Prostate gland (tissue), 2 donors: Measurements from ENCODE around the gene BLOC1S3. TPM values are rescaled to one million over a fixed set of nuclear protein-coding genes. Genes with fewer than 3 reads are reported as not detected.

Experiments
- DNase-seq: peaks from one replicate; pipeline ENCODE4 v3.0.0-alpha.2; 2019; ENCODE audit warnings: low spot score
- H3K27ac ChIP-seq, 2 donors: fragments of 200-600 bp; sonication (generic); 2 replicates each; pipeline ENCODE4 v1.5.1; 2017 to 2019
- H3K27me3 ChIP-seq: fragments of 200-600 bp; sonication (generic); replicated peaks from 2 replicates; pipeline ENCODE4 v1.5.1; 2019; ENCODE audit not compliant: insufficient read depth
- H3K36me3 ChIP-seq, 2 donors: fragments of 200-600 bp; sonication (generic); 1 replicate in 1 of 2; 2 replicates in 1 of 2; pipeline versions ENCODE4 v1.5.1 to v1.8.1; 2017 to 2019
- H3K4me1 ChIP-seq: fragments of 200-600 bp; sonication (generic); replicated peaks from 2 replicates; pipeline ENCODE4 v1.5.1; 2019
- H3K4me3 ChIP-seq, 2 donors: fragments of 200-600 bp; sonication (generic); 2 replicates each; pipeline ENCODE4 v1.5.1; 2017 to 2019
- H3K9me3 ChIP-seq: fragments of 200-600 bp; sonication (generic); 2 replicates; pipeline ENCODE4 v1.5.1; 2017
- POLR2A ChIP-seq: fragments of 450-650 bp; IDR thresholded peaks from one replicate; pipeline ENCODE4 v1.6.1; 2016; ENCODE audit warnings: antibody characterized with exemption, mild to moderate bottlenecking
- POLR2AphosphoS5 ChIP-seq: sonication (generic); formaldehyde crosslinking; IDR thresholded peaks from one replicate; pipeline ENCODE4 v1.6.1; 2017; ENCODE audit warnings: antibody characterized with exemption
- WGBS: methylation state at CpG from one replicate; pipeline ENCODE4 v1.1.5; 2018; 5-methylcytosine and 5-hydroxymethylcytosine counted together
- intact Hi-C: fragments of 100-400 bp; cut with DNase I; formaldehyde crosslinking; loops from one replicate; pipeline ENCODE4 v1.14.2; 2022
- total RNA-seq, 2 donors: library from RNA; depleted of rRNA; stranded (reverse); fragments of >200 nt; gene quantifications; one replicate each; pipeline ENCODE4 v1.1.0, GENCODE V29; 2016
- TF ChIP-seq, protein P1 (sequence below), 4 experiments: fragments of 200-600 bp in 2 of 4; fragments of 450-650 bp in 2 of 4; sonication (generic) in 2 of 4; IDR thresholded peaks; 1 replicate in 3 of 4; 2 replicates in 1 of 4; pipeline ENCODE4 v1.5.1; 2016 to 2019; ENCODE audit warnings: antibody characterized with exemption in 4 of 4, mild to moderate bottlenecking in 2 of 4, moderate library complexity in 2 of 4

Gene BLOC1S3
- total RNA-seq, 2 donors from 2014 or later, result 21.4 to 30.4 TPM

DNA sequence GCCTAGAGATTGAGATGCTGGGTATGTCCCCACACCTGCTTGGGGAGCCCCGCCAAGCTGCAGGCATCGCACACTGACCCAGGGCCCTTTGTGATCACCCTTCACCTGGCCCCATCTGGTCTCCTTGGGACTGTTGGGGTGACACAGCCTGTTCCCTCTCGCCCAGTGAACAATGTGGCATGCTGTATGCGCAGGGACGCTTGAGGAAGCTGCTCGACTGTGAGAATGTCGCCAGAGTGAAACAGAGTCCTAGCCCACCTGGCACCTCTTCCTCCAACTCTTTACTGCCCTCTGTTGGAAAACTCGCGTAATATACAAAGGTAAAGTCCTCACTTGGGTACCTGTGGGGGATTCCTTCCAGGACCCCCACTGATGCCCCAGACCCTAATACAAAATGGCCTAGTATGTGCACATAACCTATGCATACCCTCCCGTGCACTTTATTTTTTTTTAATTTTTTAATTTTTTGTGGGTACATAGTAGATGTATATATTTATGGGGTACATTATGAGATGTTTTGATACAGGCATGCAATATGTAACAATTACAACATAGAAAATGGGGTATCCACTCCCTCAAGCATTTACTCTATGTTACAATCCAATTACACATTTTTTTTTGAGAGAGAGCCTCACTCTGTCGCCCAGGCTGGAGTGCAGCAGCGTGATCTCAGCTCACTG, 9.0 kb downstream of the BLOC1S3 start:
- no peaks in the 10 kb centered on the region for H3K36me3 ChIP-seq
- TF ChIP-seq, protein P1, sequence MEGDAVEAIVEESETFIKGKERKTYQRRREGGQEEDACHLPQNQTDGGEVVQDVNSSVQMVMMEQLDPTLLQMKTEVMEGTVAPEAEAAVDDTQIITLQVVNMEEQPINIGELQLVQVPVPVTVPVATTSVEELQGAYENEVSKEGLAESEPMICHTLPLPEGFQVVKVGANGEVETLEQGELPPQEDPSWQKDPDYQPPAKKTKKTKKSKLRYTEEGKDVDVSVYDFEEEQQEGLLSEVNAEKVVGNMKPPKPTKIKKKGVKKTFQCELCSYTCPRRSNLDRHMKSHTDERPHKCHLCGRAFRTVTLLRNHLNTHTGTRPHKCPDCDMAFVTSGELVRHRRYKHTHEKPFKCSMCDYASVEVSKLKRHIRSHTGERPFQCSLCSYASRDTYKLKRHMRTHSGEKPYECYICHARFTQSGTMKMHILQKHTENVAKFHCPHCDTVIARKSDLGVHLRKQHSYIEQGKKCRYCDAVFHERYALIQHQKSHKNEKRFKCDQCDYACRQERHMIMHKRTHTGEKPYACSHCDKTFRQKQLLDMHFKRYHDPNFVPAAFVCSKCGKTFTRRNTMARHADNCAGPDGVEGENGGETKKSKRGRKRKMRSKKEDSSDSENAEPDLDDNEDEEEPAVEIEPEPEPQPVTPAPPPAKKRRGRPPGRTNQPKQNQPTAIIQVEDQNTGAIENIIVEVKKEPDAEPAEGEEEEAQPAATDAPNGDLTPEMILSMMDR (IDR thresholded peaks at IDR 0.05), result peak in 3 of 4 experiments; percentile 37 to 49 (median 38)
- no peak for TF ChIP-seq POLR2AphosphoS5
- H3K4me3 ChIP-seq, result no peak overlapping the region
- no peak for DNase-seq
- H3K27ac ChIP-seq, result no peak overlapping the region
- H3K27me3 ChIP-seq, result no peaks in the 10 kb centered on the region
- intact Hi-C loops, result no loop called here
- WGBS, result 41% methylated on average over 12 of the region's 12 CpGs
- H3K4me1 ChIP-seq, result no peaks in the 10 kb centered on the region
- H3K9me3 ChIP-seq, result no peaks in the 10 kb centered on the region

DNA sequence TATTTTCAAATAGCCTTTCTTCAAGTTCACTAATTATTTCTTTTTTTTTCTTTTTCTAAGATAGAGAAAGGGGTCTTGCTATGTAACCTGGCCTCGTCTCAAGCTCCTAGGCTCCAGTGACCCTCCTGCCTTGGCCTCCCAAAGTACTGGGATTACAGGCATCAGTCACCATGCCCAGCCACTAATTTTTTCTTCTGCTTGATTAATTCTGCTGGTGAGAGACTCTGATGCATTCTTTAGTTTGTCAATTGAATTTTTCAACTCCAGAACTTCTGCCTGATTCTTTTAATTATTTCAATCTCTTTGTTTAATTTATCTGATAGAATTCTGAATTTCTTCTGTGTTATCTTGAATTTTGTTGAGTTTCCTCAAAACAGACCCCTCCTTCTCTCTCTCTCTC, 11.4 kb downstream of the BLOC1S3 start:
- intact Hi-C loops, result no loop called here
- no peak for TF ChIP-seq POLR2A
- TF ChIP-seq POLR2AphosphoS5, result no peak
- TF ChIP-seq, protein P1 (IDR thresholded peaks at IDR 0.05), result no peak
- 96% methylated on average over 1 of the region's 1 CpG for WGBS
- no peak for DNase-seq
- Histone ChIP-seq H3K4me1 (no peaks in the 10 kb centered on the region), H3K9me3 (no peaks in the 10 kb centered on the region), H3K27ac (no peak overlapping the region), H3K27me3 (no peaks in the 10 kb centered on the region), H3K4me3 (no peak overlapping the region), H3K36me3 (no peaks in the 10 kb centered on the region)

DNA sequence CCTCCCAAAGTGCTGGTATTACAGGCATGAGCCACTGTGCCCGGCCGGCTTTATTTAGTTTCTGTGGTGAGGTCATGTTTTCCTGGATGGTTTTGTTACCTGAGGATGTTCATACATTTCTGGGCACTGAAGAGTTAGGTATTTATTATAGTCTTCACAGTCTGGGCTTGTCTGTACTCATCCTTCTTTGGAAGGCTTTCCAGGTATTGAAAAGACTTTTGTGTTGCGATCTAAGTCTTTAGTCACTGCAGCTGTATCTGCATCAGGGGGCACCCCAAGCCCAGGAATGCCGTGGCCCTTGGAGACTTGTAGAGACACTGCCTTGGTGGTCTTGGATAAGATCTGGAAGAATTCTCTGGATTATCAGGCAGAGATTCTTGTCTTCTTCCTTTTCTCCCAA, 12.8 kb downstream of the BLOC1S3 start:
- TF ChIP-seq, protein P1 (IDR thresholded peaks at IDR 0.05), result no peak
- peak; percentile 57 for TF ChIP-seq POLR2AphosphoS5
- H3K27ac ChIP-seq, result no peak overlapping the region
- H3K27me3 ChIP-seq, result no peaks in the 10 kb centered on the region
- 55% methylated on average over 4 of the region's 4 CpGs for WGBS
- intact Hi-C loops, result no loop called here
- peak; percentile 28 for DNase-seq
- no peaks in the 10 kb centered on the region for H3K4me1 ChIP-seq
- no peaks in the 10 kb centered on the region for H3K36me3 ChIP-seq
- H3K4me3 ChIP-seq, result no peak overlapping the region
- H3K9me3 ChIP-seq, result no peaks in the 10 kb centered on the region

DNA sequence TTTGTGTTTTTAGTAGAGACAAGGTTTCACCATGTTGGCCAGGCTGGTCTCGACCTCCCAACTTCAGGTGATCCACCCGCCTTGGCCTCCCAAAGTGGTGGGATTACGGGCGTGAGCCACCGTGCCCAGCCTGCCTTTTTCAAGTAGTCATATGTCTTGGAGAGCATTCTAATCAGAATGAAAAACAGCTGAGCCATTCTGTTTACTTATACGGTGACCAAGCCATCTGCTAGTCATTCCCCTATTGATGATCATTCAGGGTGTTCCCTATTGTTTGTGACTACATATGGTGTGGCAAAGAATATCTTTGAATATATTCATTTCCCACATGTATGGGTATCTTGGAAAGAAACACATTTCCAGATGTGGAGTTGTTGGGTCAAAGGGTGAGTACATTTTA, 17.2 kb downstream of the BLOC1S3 start:
- DNase-seq, result no peak
- intact Hi-C loops, result no loop called here

DNA sequence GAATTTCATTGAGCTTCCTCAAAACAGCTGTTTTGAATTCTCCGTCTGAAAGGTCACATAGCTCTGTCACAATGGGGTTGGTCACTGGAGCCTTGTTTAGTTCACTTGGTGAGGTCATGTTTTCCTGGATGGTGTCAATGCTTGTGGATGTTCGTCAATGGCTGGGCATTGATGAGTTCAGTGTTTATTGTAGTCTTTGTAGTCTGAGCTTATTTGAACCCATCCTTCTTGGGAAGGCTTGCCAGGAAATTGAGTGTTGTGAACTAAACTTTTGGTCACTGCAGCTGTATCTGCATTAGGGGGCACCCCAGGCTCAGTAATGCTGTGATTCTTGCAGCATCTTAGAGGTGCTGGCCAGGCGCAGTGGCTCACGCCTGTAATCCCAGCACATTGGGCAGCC, 22.0 kb downstream of the BLOC1S3 start:
- intact Hi-C loops, result no loop called here
- WGBS, result 69% methylated on average over 4 of the region's 4 CpGs
- TF ChIP-seq POLR2AphosphoS5 (no peak), POLR2A (no peak)
- TF ChIP-seq, protein P1 (IDR thresholded peaks at IDR 0.05), result peak in 2 of 4 experiments; percentile 11 to 14
- Histone ChIP-seq H3K27ac (no peak overlapping the region), H3K27me3 (no peaks in the 10 kb centered on the region), H3K4me3 (no peak overlapping the region), H3K9me3 (no peaks in the 10 kb centered on the region), H3K4me1 (no peaks in the 10 kb centered on the region), H3K36me3 (no peaks in the 10 kb centered on the region)
- no peak for DNase-seq

More for the DNA sequence above, 17.2 kb downstream of the BLOC1S3 start:
- Histone ChIP-seq H3K27ac (no peak overlapping the region), H3K36me3 (no peaks in the 10 kb centered on the region), H3K4me3 (no peak overlapping the region), H3K4me1 (no peaks in the 10 kb centered on the region), H3K9me3 (no peaks in the 10 kb centered on the region), H3K27me3 (no peaks in the 10 kb centered on the region)
- TF ChIP-seq POLR2A (no peak), POLR2AphosphoS5 (no peak)
- TF ChIP-seq, protein P1 (IDR thresholded peaks at IDR 0.05), result no peak
- 90% methylated on average over 6 of the region's 6 CpGs for WGBS
